HUES6 (cell line): Measurements from ENCODE around the gene EPHA4.

Experiments
- H3K27ac ChIP-seq: 2 replicates; pipeline ENCODE4 v1.7.0; 2013; ENCODE audit warnings: low read depth, mild to moderate bottlenecking, low read length, inconsistent platforms
- H3K27me3 ChIP-seq: 2 replicates; pipeline ENCODE4 v1.6.1; 2013; ENCODE audit warnings: low read length; ENCODE audit not compliant: control insufficient read depth, insufficient read depth
- H3K36me3 ChIP-seq: 2 replicates; pipeline ENCODE4 v1.6.1; 2013; ENCODE audit warnings: low read length; ENCODE audit not compliant: control insufficient read depth, insufficient read depth
- H3K4me1 ChIP-seq: 2 replicates; pipeline ENCODE4 v1.6.1; 2013; ENCODE audit warnings: low read length; ENCODE audit not compliant: control insufficient read depth, insufficient read depth
- H3K4me3 ChIP-seq: 2 replicates; pipeline ENCODE4 v1.5.1; 2013; ENCODE audit warnings: low read depth, low read length
- H3K9ac ChIP-seq: one replicate; pipeline ENCODE4 v1.6.1; 2013; ENCODE audit warnings: mild to moderate bottlenecking, low read length
- H3K9me3 ChIP-seq: 2 replicates; pipeline ENCODE4 v1.6.1; 2013; ENCODE audit warnings: low read depth, low read length; ENCODE audit not compliant: control insufficient read depth, insufficient read depth

EPHA4 gene

GRCh38 chr2:221602938-221603337 is 30.8 kb upstream of the EPHA4 start:
- Histone ChIP-seq H3K4me3 (no peak overlapping the region), H3K36me3 (no peaks in the 10 kb centered on the region), H3K27ac (no peak overlapping the region), H3K27me3 (no peaks in the 10 kb centered on the region), H3K4me1 (peaks cover 22% of the 10 kb centered on the region), H3K9ac (no peak overlapping the region), H3K9me3 (no peaks in the 10 kb centered on the region)

GRCh38 chr2:221601376-221601775 is 29.3 kb upstream of the EPHA4 start:
- Histone ChIP-seq H3K36me3 (no peaks in the 10 kb centered on the region), H3K9me3 (no peaks in the 10 kb centered on the region), H3K4me3 (no peak overlapping the region), H3K27me3 (no peaks in the 10 kb centered on the region), H3K27ac (no peak overlapping the region), H3K4me1 (peaks cover 22% of the 10 kb centered on the region), H3K9ac (no peak overlapping the region)

GRCh38 chr2:221600388-221600787 is 28.3 kb upstream of the EPHA4 start:
- Histone ChIP-seq H3K4me1 (peaks cover 22% of the 10 kb centered on the region), H3K4me3 (no peak overlapping the region), H3K9me3 (no peaks in the 10 kb centered on the region), H3K27me3 (no peaks in the 10 kb centered on the region), H3K9ac (no peak overlapping the region), H3K27ac (no peak overlapping the region), H3K36me3 (no peaks in the 10 kb centered on the region)

GRCh38 chr2:221596192-221596591 is 24.1 kb upstream of the EPHA4 start:
- H3K9me3 ChIP-seq = no peaks in the 10 kb centered on the region
- H3K27ac ChIP-seq = no peak overlapping the region
- H3K4me1 ChIP-seq = peaks cover 2% of the 10 kb centered on the region; the same call in 1 of the 2 replicates
- H3K36me3 ChIP-seq = no peaks in the 10 kb centered on the region
- no peak overlapping the region for H3K4me3 ChIP-seq
- no peak overlapping the region for H3K9ac ChIP-seq
- no peaks in the 10 kb centered on the region for H3K27me3 ChIP-seq

GRCh38 chr2:221590861-221591365 is 18.8 kb upstream of the EPHA4 start:
- H3K4me1 ChIP-seq = no peaks in the 10 kb centered on the region; the same call in 1 of the 2 replicates
- no peak overlapping the region for H3K9ac ChIP-seq
- H3K27me3 ChIP-seq = no peaks in the 10 kb centered on the region
- H3K27ac ChIP-seq = no peak overlapping the region
- no peaks in the 10 kb centered on the region for H3K9me3 ChIP-seq
- no peak overlapping the region for H3K4me3 ChIP-seq
- no peaks in the 10 kb centered on the region for H3K36me3 ChIP-seq

- H3K9ac ChIP-seq = no peak overlapping the region
- no peak overlapping the region for H3K4me3 ChIP-seq
- H3K36me3 ChIP-seq = no peaks in the 10 kb centered on the region
- H3K27ac ChIP-seq = no peak overlapping the region
- no peaks in the 10 kb centered on the region; the same call in 1 of the 2 replicates for H3K4me1 ChIP-seq
- no peaks in the 10 kb centered on the region for H3K27me3 ChIP-seq
- H3K9me3 ChIP-seq = no peaks in the 10 kb centered on the region
Observed at GRCh38 chr2:221589696-221590095, 17.6 kb upstream of the EPHA4 start.

GRCh38 chr2:221588306-221588985 is 16.3 kb upstream of the EPHA4 start:
- Histone ChIP-seq H3K27me3 (no peaks in the 10 kb centered on the region), H3K9ac (no peak overlapping the region), H3K4me3 (no peak overlapping the region), H3K27ac (no peak overlapping the region), H3K4me1 (no peaks in the 10 kb centered on the region; the same call in 1 of the 2 replicates), H3K9me3 (no peaks in the 10 kb centered on the region), H3K36me3 (no peaks in the 10 kb centered on the region)

- Histone ChIP-seq H3K4me3 (no peak overlapping the region), H3K36me3 (no peaks in the 10 kb centered on the region), H3K9ac (no peak overlapping the region), H3K4me1 (no peaks in the 10 kb centered on the region), H3K27me3 (no peaks in the 10 kb centered on the region), H3K27ac (no peak overlapping the region), H3K9me3 (no peaks in the 10 kb centered on the region)
Observed at GRCh38 chr2:221581986-221582385, 9.9 kb upstream of the EPHA4 start.

GRCh38 chr2:221574231-221574570 is 2.1 kb upstream of the EPHA4 start:
- peak overlapping the region; percentile 73 for H3K4me3 ChIP-seq
- H3K4me1 ChIP-seq = peaks cover 19% of the 10 kb centered on the region
- H3K9me3 ChIP-seq = no peaks in the 10 kb centered on the region
- H3K36me3 ChIP-seq = no peaks in the 10 kb centered on the region
- peaks cover 45% of the 10 kb centered on the region for H3K27me3 ChIP-seq
- no peak overlapping the region for H3K27ac ChIP-seq
- peak overlapping the region; percentile 83 for H3K9ac ChIP-seq

GRCh38 chr2:221573430-221574230 is 1.5 kb upstream of the EPHA4 start:
- Histone ChIP-seq H3K4me1 (peaks cover 25% of the 10 kb centered on the region), H3K36me3 (no peaks in the 10 kb centered on the region), H3K9ac (peak overlapping the region; percentile 83), H3K27ac (peak overlapping the region; percentile 30; the same call in 1 of the 2 replicates), H3K9me3 (no peaks in the 10 kb centered on the region), H3K27me3 (peaks cover 48% of the 10 kb centered on the region), H3K4me3 (peak overlapping the region; percentile 73)

- H3K36me3 ChIP-seq = no peaks in the 10 kb centered on the region
- peak overlapping the region; percentile 32; the same call in 1 of the 2 replicates for H3K27ac ChIP-seq
- H3K27me3 ChIP-seq = peaks cover 48% of the 10 kb centered on the region
- H3K4me1 ChIP-seq = peaks cover 28% of the 10 kb centered on the region
- peak overlapping the region; percentile 83 for H3K9ac ChIP-seq
- no peaks in the 10 kb centered on the region for H3K9me3 ChIP-seq
- H3K4me3 ChIP-seq = peak overlapping the region; percentile 73
Observed at GRCh38 chr2:221572821-221573429, 821 bp upstream of the EPHA4 start.
